Fibroblast of lung (primary cell): ENCODE data around the gene PFAS. TPM values are rescaled to one million over a fixed set of nuclear protein-coding genes. Genes with fewer than 3 reads are reported as not detected.

Source experiments
- DNase-seq, 2 donors: peaks; one replicate each; pipeline versions ENCODE4 v3.0.0 to v3.0.0-alpha.2; 2010; ENCODE audit warnings: low read depth in 2 of 2
- H2AFZ ChIP-seq: 2 replicates; pipeline ENCODE4 v1.5.1; 2012; ENCODE audit warnings: low read length, control low read depth, inconsistent platforms
- H3K27ac ChIP-seq: 2 replicates; pipeline ENCODE4 v1.5.1; 2011; ENCODE audit warnings: low read length, control low read depth; ENCODE audit not compliant: insufficient read depth
- H3K27me3 ChIP-seq: 2 replicates; pipeline ENCODE4 v1.5.1; 2011; ENCODE audit warnings: mild to moderate bottlenecking, low read length; ENCODE audit not compliant: control insufficient read depth, insufficient read depth
- H3K36me3 ChIP-seq: 2 replicates; pipeline ENCODE4 v1.5.1; 2011; ENCODE audit warnings: low read length; ENCODE audit not compliant: control insufficient read depth, insufficient read depth
- H3K4me1 ChIP-seq: 2 replicates; pipeline ENCODE4 v1.5.1; 2011; ENCODE audit warnings: low read length; ENCODE audit not compliant: control insufficient read depth, insufficient read depth; ENCODE audit errors: extremely low read depth
- H3K4me2 ChIP-seq: 2 replicates; pipeline ENCODE4 v1.5.1; 2011; ENCODE audit warnings: low read length, control low read depth; ENCODE audit not compliant: insufficient read depth; ENCODE audit errors: extremely low read depth
- H3K4me3 ChIP-seq, 4 experiments: fragments of 200-600 bp in 1 of 4; sonication (generic) in 1 of 4; replicated peaks in 1 of 4; 2 replicates each; pipeline ENCODE4 v1.5.1; 2011 to 2016; ENCODE audit warnings: low read length in 4 of 4, low read depth in 3 of 4, mild to moderate bottlenecking in 3 of 4, control low read depth in 2 of 4, inconsistent platforms in 1 of 4, mixed read lengths in 1 of 4; ENCODE audit not compliant: insufficient read depth in 1 of 4; ENCODE audit errors: control extremely low read depth in 1 of 4
- H3K79me2 ChIP-seq: 2 replicates; pipeline ENCODE4 v1.5.1; 2012; ENCODE audit warnings: mild to moderate bottlenecking, low read length, inconsistent platforms; ENCODE audit not compliant: control insufficient read depth, insufficient read depth
- H3K9ac ChIP-seq: 2 replicates; pipeline ENCODE4 v1.5.1; 2011; ENCODE audit warnings: mild to moderate bottlenecking, low read length, control low read depth; ENCODE audit not compliant: insufficient read depth
- H3K9me3 ChIP-seq: 2 replicates; pipeline ENCODE4 v1.5.1; 2012; ENCODE audit warnings: low read depth, low read length; ENCODE audit not compliant: control insufficient read depth, insufficient read depth
- H4K20me1 ChIP-seq: 2 replicates; pipeline ENCODE4 v1.5.1; 2011; ENCODE audit warnings: low read length; ENCODE audit not compliant: control insufficient read depth, insufficient read depth; ENCODE audit errors: extremely low read depth
- CTCF ChIP-seq, 2 donors: IDR thresholded peaks in 1 of 2; conservative IDR thresholded peaks in 1 of 2; 1 replicate in 1 of 2; 2 replicates in 1 of 2; pipeline ENCODE4 v1.5.1; 2011 to 2012; ENCODE audit warnings: low read length in 2 of 2, control low read depth in 1 of 2, inconsistent platforms in 1 of 2, low read depth in 1 of 2, mild to moderate bottlenecking in 1 of 2
- EZH2 ChIP-seq: IDR thresholded peaks from 2 replicates; pipeline ENCODE4 v1.5.1; 2012; ENCODE audit warnings: low read length, control low read depth, mild to moderate bottlenecking; ENCODE audit errors: missing control alignments
- polyA plus RNA-seq, 2 donors: library from polyadenylated mRNA; depleted of rRNA in 1 of 2; stranded (reverse) in 1 of 2; unstranded in 1 of 2; fragments of >200 nt; gene quantifications; 2 replicates each; pipeline ENCODE4 v1.2.1, GENCODE V29; 2011 to 2012; ENCODE audit warnings: missing spikeins in 1 of 2
- total RNA-seq: library from RNA; depleted of rRNA; stranded (reverse); fragments of >200 nt; gene quantifications from 2 replicates; pipeline ENCODE4 v1.2.1, GENCODE V29; 2014

PFAS gene
- total and polyA plus RNA-seq, 2 donors (not counting 1 experiment from before 2014, with no cell fraction given) = 9.4 to 9.8 TPM

- Histone ChIP-seq H3K27ac (no peak overlapping the region), H3K4me1 (peaks cover 3% of the 10 kb centered on the region), H3K79me2 (no peaks in the 10 kb centered on the region), H4K20me1 (no peaks in the 10 kb centered on the region), H3K36me3 (peaks cover 1% of the 10 kb centered on the region), H2AFZ (no peak overlapping the region), H3K27me3 (no peaks in the 10 kb centered on the region), H3K4me2 (no peak overlapping the region), H3K9ac (no peak overlapping the region), H3K9me3 (no peaks in the 10 kb centered on the region), H3K4me3 (no peak overlapping the region)
- DNase-seq = no peak
- TF ChIP-seq EZH2 = no peak
Observed at GRCh38 chr17:8277317-8277716, 28.2 kb downstream of the PFAS start.

DNA sequence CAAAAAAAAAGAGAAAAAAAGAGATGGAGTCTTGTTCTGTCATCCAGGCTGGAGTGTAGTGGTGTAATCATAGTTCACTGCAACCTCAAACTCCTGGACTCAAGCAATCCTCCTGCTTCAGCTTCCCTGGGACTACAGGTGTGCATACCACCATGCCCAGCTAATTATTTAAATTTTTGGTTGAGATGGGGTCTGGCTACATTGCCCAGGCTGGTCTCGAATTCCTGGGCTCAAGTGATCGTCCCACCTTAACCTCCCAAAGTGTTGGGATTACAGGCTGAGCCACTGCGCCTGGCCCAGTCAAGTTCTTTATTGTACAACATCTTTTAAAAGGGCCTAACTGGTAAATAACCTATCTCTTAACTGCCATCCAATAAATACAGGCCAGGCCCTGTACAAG is 33.3 kb downstream of the PFAS start:
- Histone ChIP-seq H3K9ac (no peak overlapping the region), H3K4me1 (peaks cover 3% of the 10 kb centered on the region), H3K27ac (no peak overlapping the region), H3K36me3 (no peaks in the 10 kb centered on the region), H4K20me1 (no peaks in the 10 kb centered on the region), H3K4me2 (no peak overlapping the region), H3K27me3 (no peaks in the 10 kb centered on the region), H2AFZ (no peak overlapping the region), H3K9me3 (no peaks in the 10 kb centered on the region), H3K4me3 (no peak overlapping the region), H3K79me2 (no peaks in the 10 kb centered on the region)
- TF ChIP-seq CTCF (conservative IDR thresholded peaks at IDR 0.05 in 1 of 2, IDR thresholded peaks at IDR 0.05 in 1 of 2; ENCODE audit: low read depth in 1 of 2, low read length in 2 of 2) = no peak
- TF ChIP-seq EZH2 = no peak
- DNase-seq = no peak

DNA sequence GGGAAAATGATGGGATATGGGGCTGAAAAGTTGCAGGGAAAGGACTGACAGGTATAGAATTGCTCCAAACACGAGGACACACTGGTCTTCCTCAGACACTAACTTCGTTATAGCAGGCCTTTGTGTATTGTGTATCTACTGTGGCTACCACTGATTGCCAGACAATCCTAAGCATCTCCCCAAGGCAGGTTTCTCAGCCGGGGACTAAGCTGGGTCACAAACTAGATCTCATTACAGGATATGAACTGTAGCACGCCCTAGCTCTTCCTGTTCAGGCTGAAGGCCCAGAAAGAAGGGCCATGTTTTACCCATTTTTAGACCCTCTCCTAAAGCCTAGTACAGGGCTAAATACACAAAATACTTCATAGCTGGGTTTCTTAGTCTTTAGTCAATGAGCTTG is 34.3 kb downstream of the PFAS start:
- Histone ChIP-seq H3K9ac (no peak overlapping the region), H3K4me1 (peaks cover 3% of the 10 kb centered on the region), H3K27ac (no peak overlapping the region), H3K27me3 (no peaks in the 10 kb centered on the region), H4K20me1 (no peaks in the 10 kb centered on the region), H3K79me2 (no peaks in the 10 kb centered on the region), H2AFZ (no peak overlapping the region), H3K9me3 (no peaks in the 10 kb centered on the region), H3K4me2 (no peak overlapping the region), H3K4me3 (no peak overlapping the region), H3K36me3 (no peaks in the 10 kb centered on the region)
- no peak for TF ChIP-seq CTCF (conservative IDR thresholded peaks at IDR 0.05 in 1 of 2, IDR thresholded peaks at IDR 0.05 in 1 of 2; ENCODE audit: low read depth in 1 of 2, low read length in 2 of 2)
- no peak for TF ChIP-seq EZH2
- no peak for DNase-seq

GRCh38 chr17:8284126-8284525 is 35.0 kb downstream of the PFAS start:
- no peaks in the 10 kb centered on the region for H3K79me2 ChIP-seq
- TF ChIP-seq EZH2 (no peak), CTCF (conservative IDR thresholded peaks at IDR 0.05 in 1 of 2, IDR thresholded peaks at IDR 0.05 in 1 of 2; ENCODE audit: low read depth in 1 of 2, low read length in 2 of 2) (no peak)
- no peak overlapping the region for H3K27ac ChIP-seq
- H3K4me1 ChIP-seq = peaks cover 3% of the 10 kb centered on the region
- no peaks in the 10 kb centered on the region for H3K27me3 ChIP-seq
- H2AFZ ChIP-seq = no peak overlapping the region
- DNase-seq = no peak
- no peak overlapping the region for H3K9ac ChIP-seq
- H3K9me3 ChIP-seq = no peaks in the 10 kb centered on the region
- no peak overlapping the region for H3K4me2 ChIP-seq
- no peaks in the 10 kb centered on the region for H4K20me1 ChIP-seq
- H3K4me3 ChIP-seq = no peak overlapping the region
- H3K36me3 ChIP-seq = no peaks in the 10 kb centered on the region
